Measurements from ENCODE around the gene TMEM134. TPM values are rescaled to one million over a fixed set of nuclear protein-coding genes. Genes with fewer than 3 reads are reported as not detected.

The TMEM134 gene
- total RNA-seq, 2 experiments from 2014 or later = 26.8 to 76.9 TPM

DNA sequence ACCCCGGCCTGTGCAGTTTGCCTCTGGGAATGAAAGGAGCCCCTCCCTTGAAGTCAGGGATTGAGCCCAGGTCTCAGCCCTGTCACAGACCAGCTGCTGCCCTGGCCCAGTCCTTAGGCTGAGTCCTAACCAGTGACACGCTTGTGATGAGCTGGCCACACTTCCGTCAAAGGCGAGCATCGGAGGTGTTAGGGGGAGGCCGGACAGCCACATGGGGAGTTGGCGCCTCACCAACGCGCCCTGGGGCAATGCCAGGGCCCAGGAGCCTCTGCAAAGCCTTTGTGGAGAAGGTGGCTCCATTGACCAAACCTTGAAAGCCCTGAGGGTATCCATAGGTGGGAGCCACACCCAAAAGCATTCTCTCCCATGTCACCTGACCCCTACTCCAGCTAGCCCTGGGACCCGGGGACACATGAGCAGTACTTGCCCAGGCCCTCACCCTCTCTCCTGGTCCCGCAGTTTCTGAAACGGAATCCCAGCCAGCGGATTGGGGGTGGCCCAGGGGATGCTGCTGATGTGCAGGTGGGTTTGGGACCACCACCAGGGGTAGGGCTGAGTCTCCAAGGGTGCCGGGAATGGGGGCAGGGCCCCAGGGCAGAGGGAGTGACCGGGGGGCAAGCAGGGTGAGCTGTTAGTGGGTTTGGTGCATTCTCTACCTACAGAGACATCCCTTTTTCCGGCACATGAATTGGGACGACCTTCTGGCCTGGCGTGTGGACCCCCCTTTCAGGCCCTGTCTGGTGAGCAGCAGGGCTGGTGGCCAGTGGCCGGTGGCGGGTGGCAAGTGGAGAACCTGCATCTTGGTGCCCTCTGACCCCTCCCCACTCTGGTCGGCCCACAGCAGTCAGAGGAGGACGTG lies 35.3 kb downstream of the TMEM134 start:
- ChIA-PET CTCF (ENCODE audit: unreplicated experiment) (no interaction called here), POLR2A (no interaction called here)
- Histone ChIP-seq H3K4me2 (ENCODE audit: low read length) (peak overlapping the region; percentile 97), H3K4me1 (ENCODE audit: insufficient read depth, low read length, poor library complexity, severe bottlenecking) (peaks cover 60% of the 10 kb centered on the region), H3K36me3 (ENCODE audit: insufficient read depth, low read length) (peaks cover 68% of the 10 kb centered on the region), H3K79me2 (ENCODE audit: insufficient read depth, low read depth, low read length) (peaks cover 41% of the 10 kb centered on the region), H4K20me1 (ENCODE audit: insufficient read depth, low read length) (peaks cover 12% of the 10 kb centered on the region), H3K9me3 (ENCODE audit: low read length) (no peaks in the 10 kb centered on the region), H2AFZ (ENCODE audit: low read length) (no peak overlapping the region), H3K9me2 (ENCODE audit: insufficient read depth, low read length) (no peaks in the 10 kb centered on the region), H3K27ac (ENCODE audit: low read depth, low read length, poor library complexity, severe bottlenecking) (peak overlapping the region; percentile 94), H3K4me3 (ENCODE audit: low read depth, low read length, poor library complexity, severe bottlenecking) (peak overlapping the region; percentile 81)
- TF ChIP-seq, protein P1, sequence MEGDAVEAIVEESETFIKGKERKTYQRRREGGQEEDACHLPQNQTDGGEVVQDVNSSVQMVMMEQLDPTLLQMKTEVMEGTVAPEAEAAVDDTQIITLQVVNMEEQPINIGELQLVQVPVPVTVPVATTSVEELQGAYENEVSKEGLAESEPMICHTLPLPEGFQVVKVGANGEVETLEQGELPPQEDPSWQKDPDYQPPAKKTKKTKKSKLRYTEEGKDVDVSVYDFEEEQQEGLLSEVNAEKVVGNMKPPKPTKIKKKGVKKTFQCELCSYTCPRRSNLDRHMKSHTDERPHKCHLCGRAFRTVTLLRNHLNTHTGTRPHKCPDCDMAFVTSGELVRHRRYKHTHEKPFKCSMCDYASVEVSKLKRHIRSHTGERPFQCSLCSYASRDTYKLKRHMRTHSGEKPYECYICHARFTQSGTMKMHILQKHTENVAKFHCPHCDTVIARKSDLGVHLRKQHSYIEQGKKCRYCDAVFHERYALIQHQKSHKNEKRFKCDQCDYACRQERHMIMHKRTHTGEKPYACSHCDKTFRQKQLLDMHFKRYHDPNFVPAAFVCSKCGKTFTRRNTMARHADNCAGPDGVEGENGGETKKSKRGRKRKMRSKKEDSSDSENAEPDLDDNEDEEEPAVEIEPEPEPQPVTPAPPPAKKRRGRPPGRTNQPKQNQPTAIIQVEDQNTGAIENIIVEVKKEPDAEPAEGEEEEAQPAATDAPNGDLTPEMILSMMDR (conservative IDR thresholded peaks at IDR 0.05; ENCODE audit: low read length) = no peak
- TF ChIP-seq EZH2phosphoT487 (IDR thresholded peaks at IDR 0.05; ENCODE audit: borderline replicate concordance, low read depth, low read length) = no peak
- no peak for DNase-seq (ENCODE audit: low spot score)
- intact Hi-C loops (cut with micrococcal nuclease; ENCODE audit: unreplicated experiment) = no loop called here
- no TSS peak for BruUV-seq (replicated peaks)

DNA sequence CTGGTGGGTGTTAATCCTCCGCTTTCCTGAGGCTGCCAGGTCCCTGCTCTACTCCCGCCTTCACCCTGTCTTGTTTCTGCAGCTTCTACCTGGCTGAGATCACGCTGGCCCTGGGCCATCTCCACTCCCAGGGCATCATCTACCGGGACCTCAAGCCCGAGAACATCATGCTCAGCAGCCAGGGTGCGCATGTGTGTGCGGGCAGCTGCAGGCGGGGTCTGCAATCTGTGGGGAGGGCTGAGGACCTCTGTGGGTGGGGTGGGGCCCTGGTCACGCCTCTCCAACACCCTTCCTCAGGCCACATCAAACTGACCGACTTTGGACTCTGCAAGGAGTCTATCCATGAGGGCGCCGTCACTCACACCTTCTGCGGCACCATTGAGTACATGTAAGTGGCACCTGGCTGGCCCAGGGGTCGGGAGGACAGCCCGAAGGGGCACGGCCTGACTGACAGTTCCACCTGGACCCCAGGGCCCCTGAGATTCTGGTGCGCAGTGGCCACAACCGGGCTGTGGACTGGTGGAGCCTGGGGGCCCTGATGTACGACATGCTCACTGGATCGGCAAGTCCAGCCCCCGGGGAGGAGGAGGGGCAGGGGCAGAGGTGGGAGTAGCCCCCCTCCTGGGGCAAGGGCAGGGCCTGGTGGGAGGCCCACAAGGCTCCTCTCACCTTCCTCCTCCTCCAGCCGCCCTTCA lies 36.2 kb downstream of the TMEM134 start:
- Histone ChIP-seq H3K4me1 (ENCODE audit: insufficient read depth, low read length, poor library complexity, severe bottlenecking) (peaks cover 53% of the 10 kb centered on the region), H3K36me3 (ENCODE audit: insufficient read depth, low read length) (peaks cover 66% of the 10 kb centered on the region), H3K4me3 (ENCODE audit: low read depth, low read length, poor library complexity, severe bottlenecking) (no peak overlapping the region), H3K9me3 (ENCODE audit: low read length) (no peaks in the 10 kb centered on the region), H3K27ac (ENCODE audit: low read depth, low read length, poor library complexity, severe bottlenecking) (peak overlapping the region; percentile 94), H3K4me2 (ENCODE audit: low read length) (peak overlapping the region; percentile 97; the same call in 1 of the 2 replicates), H4K20me1 (ENCODE audit: insufficient read depth, low read length) (peaks cover 12% of the 10 kb centered on the region), H2AFZ (ENCODE audit: low read length) (no peak overlapping the region), H3K9me2 (ENCODE audit: insufficient read depth, low read length) (no peaks in the 10 kb centered on the region), H3K79me2 (ENCODE audit: insufficient read depth, low read depth, low read length) (peaks cover 41% of the 10 kb centered on the region)
- DNase-seq (ENCODE audit: low spot score) = no peak
- no peak for TF ChIP-seq EZH2phosphoT487 (IDR thresholded peaks at IDR 0.05; ENCODE audit: borderline replicate concordance, low read depth, low read length)
- TF ChIP-seq, protein P1 (conservative IDR thresholded peaks at IDR 0.05; ENCODE audit: low read length) = no peak
- CTCF ChIA-PET (ENCODE audit: unreplicated experiment) = no interaction called here
- no TSS peak for BruUV-seq (replicated peaks)
- intact Hi-C loops (cut with micrococcal nuclease; ENCODE audit: unreplicated experiment) = no loop called here
- POLR2A ChIA-PET = no interaction called here

All from OCI-LY7 (cell line).